ENCODE results near the gene CARD14. TPM values are rescaled to one million over a fixed set of nuclear protein-coding genes. Genes with fewer than 3 reads are reported as not detected.

CARD14 gene
- total RNA-seq, 1 donor from 2014 or later = 0.50 TPM

GRCh38 chr17:80201446-80201845 lies 31.6 kb downstream of the CARD14 start:
- Histone ChIP-seq H3K4me3 (no peak overlapping the region), H3K27ac (no peak overlapping the region), H3K9me3 (no peaks in the 10 kb centered on the region), H3K36me3 (no peaks in the 10 kb centered on the region), H3K27me3 (ENCODE audit: low read depth) (no peaks in the 10 kb centered on the region), H3K4me1 (no peaks in the 10 kb centered on the region)
- intact Hi-C loops (cut with DNase I) = no loop called here
- no peak for ATAC-seq
- no peak for DNase-seq
- no peak for TF ChIP-seq CTCF (IDR thresholded peaks at IDR 0.05)

GRCh38 chr17:80202197-80202596 lies 32.4 kb downstream of the CARD14 start:
- H3K9me3 ChIP-seq = no peaks in the 10 kb centered on the region
- no peaks in the 10 kb centered on the region for H3K27me3 ChIP-seq (ENCODE audit: low read depth)
- H3K36me3 ChIP-seq = no peaks in the 10 kb centered on the region
- no peak overlapping the region for H3K4me3 ChIP-seq
- ATAC-seq = no peak
- intact Hi-C loops (cut with DNase I) = no loop called here
- TF ChIP-seq CTCF (IDR thresholded peaks at IDR 0.05) = no peak
- no peaks in the 10 kb centered on the region for H3K4me1 ChIP-seq
- DNase-seq = no peak
- no peak overlapping the region for H3K27ac ChIP-seq

GRCh38 chr17:80203471-80203963 lies 33.7 kb downstream of the CARD14 start:
- intact Hi-C loops (cut with DNase I) = no loop called here
- H3K4me1 ChIP-seq = no peaks in the 10 kb centered on the region

GRCh38 chr17:80204626-80205468 lies 35.0 kb downstream of the CARD14 start:
- Histone ChIP-seq H3K27ac (no peak overlapping the region), H3K36me3 (peaks cover 18% of the 10 kb centered on the region), H3K27me3 (ENCODE audit: low read depth) (no peaks in the 10 kb centered on the region), H3K4me3 (no peak overlapping the region), H3K9me3 (no peaks in the 10 kb centered on the region), H3K4me1 (no peaks in the 10 kb centered on the region)
- TF ChIP-seq CTCF (IDR thresholded peaks at IDR 0.05) = no peak
- ATAC-seq (no peak), DNase-seq (no peak)
- intact Hi-C loops (cut with DNase I) = no loop called here

More at GRCh38 chr17:80203471-80203963, 33.7 kb downstream of the CARD14 start:
- no peaks in the 10 kb centered on the region for H3K27me3 ChIP-seq (ENCODE audit: low read depth)
- no peak overlapping the region for H3K27ac ChIP-seq
- DNase-seq (no peak), ATAC-seq (no peak)
- no peaks in the 10 kb centered on the region for H3K9me3 ChIP-seq
- no peak overlapping the region for H3K4me3 ChIP-seq
- TF ChIP-seq CTCF (IDR thresholded peaks at IDR 0.05) = no peak
- H3K36me3 ChIP-seq = peaks cover 6% of the 10 kb centered on the region

GRCh38 chr17:80205811-80206210 lies 36.0 kb downstream of the CARD14 start:
- intact Hi-C loops (cut with DNase I) = no loop called here
- ATAC-seq = no peak
- no peak for DNase-seq
- H3K4me1 ChIP-seq = no peaks in the 10 kb centered on the region
- H3K27ac ChIP-seq = no peak overlapping the region
- H3K27me3 ChIP-seq (ENCODE audit: low read depth) = no peaks in the 10 kb centered on the region
- no peak overlapping the region for H3K4me3 ChIP-seq
- peaks cover 27% of the 10 kb centered on the region for H3K36me3 ChIP-seq
- TF ChIP-seq CTCF (IDR thresholded peaks at IDR 0.05) = no peak
- no peaks in the 10 kb centered on the region for H3K9me3 ChIP-seq
